Keratinocyte (primary cell): ENCODE measurements around the gene AATF. TPM values are rescaled to one million over a fixed set of nuclear protein-coding genes. Genes with fewer than 3 reads are reported as not detected.

ENCODE experiments used
- DNase-seq: peaks from one replicate; pipeline ENCODE4 v3.0.0-alpha.2; 2011; ENCODE audit warnings: low read depth, missing footprints, low spot score
- FAIRE-seq: peaks from 2 replicates; lab custom pipeline; 2011; peaks lifted over from hg19 to GRCh38; lab: Jason Lieb, UNC
- H2AFZ ChIP-seq: 2 replicates; pipeline ENCODE4 v1.6.0; 2012; ENCODE audit warnings: low read length, control low read depth, inconsistent platforms; ENCODE audit not compliant: control insufficient read depth
- H3K27ac ChIP-seq: 2 replicates; pipeline ENCODE4 v1.5.1; 2011; ENCODE audit warnings: low read length; ENCODE audit not compliant: control insufficient read depth, insufficient read depth
- H3K27me3 ChIP-seq: 3 replicates; pipeline ENCODE4 v1.6.0; 2011; ENCODE audit warnings: low read length; ENCODE audit not compliant: control insufficient read depth, insufficient read depth; ENCODE audit errors: extremely low read depth
- H3K36me3 ChIP-seq, 2 experiments: 2 replicates in 1 of 2; 3 replicates in 1 of 2; pipeline ENCODE4 v1.5.1; 2011; ENCODE audit warnings: low read length in 2 of 2, mild to moderate bottlenecking in 1 of 2; ENCODE audit not compliant: control insufficient read depth in 2 of 2, insufficient read depth in 2 of 2; ENCODE audit errors: extremely low read depth in 1 of 2
- H3K4me1 ChIP-seq: 3 replicates; pipeline ENCODE4 v1.5.1; 2011; ENCODE audit warnings: low read length; ENCODE audit not compliant: control insufficient read depth, insufficient read depth; ENCODE audit errors: extremely low read depth
- H3K4me2 ChIP-seq: 3 replicates; pipeline ENCODE4 v1.6.0; 2011; ENCODE audit warnings: low read depth, low read length; ENCODE audit not compliant: control insufficient read depth, insufficient read depth; ENCODE audit errors: extremely low read depth
- H3K4me3 ChIP-seq, 3 experiments: fragments of 200-600 bp in 1 of 3; sonication (generic) in 1 of 3; 2 replicates in 2 of 3; 3 replicates in 1 of 3; pipeline ENCODE4 v1.5.1; 2011 to 2016; ENCODE audit warnings: low read length in 3 of 3, mild to moderate bottlenecking in 3 of 3, control low read depth in 2 of 3, inconsistent platforms in 1 of 3, low read depth in 1 of 3, mixed read lengths in 1 of 3, mixed run types in 1 of 3, moderate library complexity in 1 of 3; ENCODE audit not compliant: control insufficient read depth in 2 of 3, insufficient read depth in 2 of 3; ENCODE audit errors: extremely low read depth in 1 of 3
- H3K79me2 ChIP-seq: 2 replicates; pipeline ENCODE4 v1.6.0; 2012; ENCODE audit warnings: low read length; ENCODE audit not compliant: control insufficient read depth, insufficient read depth
- H3K9ac ChIP-seq: 3 replicates; pipeline ENCODE4 v1.6.0; 2011; ENCODE audit warnings: low read length; ENCODE audit not compliant: control insufficient read depth, insufficient read depth; ENCODE audit errors: extremely low read depth
- H3K9me1 ChIP-seq: 3 replicates; pipeline ENCODE4 v1.6.0; 2011; ENCODE audit warnings: low read length; ENCODE audit not compliant: control insufficient read depth, insufficient read depth; ENCODE audit errors: extremely low read depth
- H3K9me3 ChIP-seq: 2 replicates; pipeline ENCODE4 v1.5.1; 2012; ENCODE audit warnings: low read depth, low read length; ENCODE audit not compliant: control insufficient read depth
- H4K20me1 ChIP-seq: 3 replicates; pipeline ENCODE4 v1.6.0; 2011; ENCODE audit warnings: low read length; ENCODE audit not compliant: control insufficient read depth, insufficient read depth; ENCODE audit errors: extremely low read depth
- CTCF ChIP-seq, 3 experiments: IDR thresholded peaks in 1 of 3; conservative IDR thresholded peaks in 1 of 3; optimal IDR thresholded peaks in 1 of 3; 2 replicates in 2 of 3; 3 replicates in 1 of 3; pipeline versions ENCODE3 to v1.5.1; 2011; ENCODE audit warnings: low read length in 3 of 3, mild to moderate bottlenecking in 3 of 3, moderate library complexity in 2 of 3, control low read depth in 1 of 3, inconsistent platforms in 1 of 3; ENCODE audit not compliant: insufficient read depth in 2 of 3; ENCODE audit errors: extremely low read depth in 1 of 3
- EZH2 ChIP-seq: IDR thresholded peaks from one replicate; pipeline ENCODE4 v1.6.1; 2012; ENCODE audit warnings: inconsistent platforms, mild to moderate bottlenecking, low read length, moderate library complexity
- dilution Hi-C: fragments of 300-500 bp; cut with MboI; formaldehyde crosslinking; loops from one replicate; pipeline ENCODE4 v1.7.0; 2020; ENCODE audit warnings: low sequenced_read_pairs; ENCODE audit not compliant: extremely low pct_ligation_motif_present
- polyA plus RNA-seq, 5 experiments: library from polyadenylated mRNA; depleted of rRNA in 3 of 5; stranded (reverse) in 3 of 5; stranded (forward) in 1 of 5; unstranded in 1 of 5; fragments of >200 nt; gene quantifications; 1 replicate in 1 of 5; 2 replicates in 3 of 5; 3 replicates in 1 of 5; pipeline versions ENCODE4 v1.2.1 to v1.2.3, GENCODE V29; 2011 to 2012; ENCODE audit warnings: missing spikeins in 2 of 5, low read depth in 1 of 5, low replicate concordance in 1 of 5

The AATF gene
- polyA plus RNA-seq, 1 donor (not counting 4 experiments of a cell fraction or from before 2014, with no cell fraction given): 30.4 TPM

DNA sequence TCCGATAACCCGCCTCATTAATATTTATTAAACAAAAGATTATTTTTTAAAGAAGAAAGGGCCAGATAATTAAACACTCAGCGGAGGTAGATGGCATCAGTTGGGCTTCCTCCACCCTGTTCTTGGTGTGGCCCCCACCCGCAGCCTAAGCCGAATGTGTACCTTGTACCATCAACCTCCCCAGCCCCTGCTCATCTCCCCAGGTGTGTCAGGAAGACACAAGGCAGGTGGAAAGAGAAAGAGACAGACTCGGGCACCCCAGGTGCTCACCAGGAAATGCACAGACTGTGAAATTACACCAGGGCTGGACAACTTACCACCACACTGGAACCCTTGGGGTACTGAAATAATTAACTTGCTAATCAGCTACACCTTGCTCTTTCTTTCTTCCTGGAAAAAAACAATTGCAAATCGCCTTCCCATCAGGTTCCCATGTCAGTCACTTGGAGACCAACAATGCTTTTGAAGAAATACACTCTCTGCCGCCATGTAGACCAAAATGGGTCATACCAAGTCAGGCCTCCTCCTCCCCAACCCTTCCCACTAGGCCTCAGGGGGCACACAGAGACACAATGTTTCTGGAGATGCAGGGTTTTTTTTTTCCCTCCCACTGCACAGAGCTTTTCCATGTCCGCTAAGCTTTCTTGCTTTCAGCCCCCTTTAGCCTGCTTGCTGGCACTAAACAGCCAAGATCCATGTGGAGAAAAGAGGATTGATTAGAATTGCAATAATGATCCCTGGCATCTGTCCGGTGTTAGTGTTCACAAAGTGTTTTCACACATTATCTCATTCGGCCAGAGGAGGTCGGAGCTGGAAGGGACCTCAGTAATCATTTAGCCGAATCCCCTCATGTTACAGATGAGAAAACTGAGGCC, 20.0 kb upstream of the AATF start:
- Histone ChIP-seq H3K9ac (no peak overlapping the region), H3K79me2 (no peaks in the 10 kb centered on the region), H3K4me1 (peaks cover 27% of the 10 kb centered on the region), H3K4me3 (no peak overlapping the region), H3K9me3 (no peaks in the 10 kb centered on the region), H3K4me2 (no peak overlapping the region), H3K27me3 (peaks cover 46% of the 10 kb centered on the region), H3K9me1 (no peaks in the 10 kb centered on the region), H3K27ac (no peak overlapping the region), H4K20me1 (no peaks in the 10 kb centered on the region), H2AFZ (no peak overlapping the region), H3K36me3 (no peaks in the 10 kb centered on the region)
- TF ChIP-seq EZH2 (no peak), CTCF (optimal IDR thresholded peaks at IDR 0.05 in 1 of 3, IDR thresholded peaks at IDR 0.05 in 1 of 3, conservative IDR thresholded peaks at IDR 0.05 in 1 of 3; ENCODE audit: extremely low read depth in 1 of 3, insufficient read depth in 2 of 3, low read length in 3 of 3) (no peak)
- dilution Hi-C loops: no loop called here
- FAIRE-seq (no peak), DNase-seq (no peak)

GRCh38 chr17:36929851-36930582, 18.7 kb upstream of the AATF start:
- dilution Hi-C loops: no loop called here
- no peaks in the 10 kb centered on the region for H3K79me2 ChIP-seq
- no peaks in the 10 kb centered on the region for H4K20me1 ChIP-seq
- H3K36me3 ChIP-seq: no peaks in the 10 kb centered on the region
- FAIRE-seq (no peak), DNase-seq (no peak)
- peaks cover 30% of the 10 kb centered on the region for H3K4me1 ChIP-seq
- H3K27me3 ChIP-seq: peaks cover 60% of the 10 kb centered on the region
- no peak overlapping the region for H3K27ac ChIP-seq
- no peak overlapping the region for H3K4me3 ChIP-seq
- H2AFZ ChIP-seq: no peak overlapping the region
- no peaks in the 10 kb centered on the region for H3K9me1 ChIP-seq
- no peaks in the 10 kb centered on the region for H3K9me3 ChIP-seq
- no peak overlapping the region for H3K9ac ChIP-seq
- no peak overlapping the region for H3K4me2 ChIP-seq
- TF ChIP-seq CTCF (optimal IDR thresholded peaks at IDR 0.05 in 1 of 3, IDR thresholded peaks at IDR 0.05 in 1 of 3, conservative IDR thresholded peaks at IDR 0.05 in 1 of 3; ENCODE audit: extremely low read depth in 1 of 3, insufficient read depth in 2 of 3, low read length in 3 of 3) (no peak), EZH2 (no peak)
